ENCODE results near the gene PLCH1.
"Not testable (repeated sequence)": the region's sequence is repeated elsewhere in the genome, so short reads cannot be mapped to it uniquely, and the experiment has no call there.

PLCH1 gene

DNA sequence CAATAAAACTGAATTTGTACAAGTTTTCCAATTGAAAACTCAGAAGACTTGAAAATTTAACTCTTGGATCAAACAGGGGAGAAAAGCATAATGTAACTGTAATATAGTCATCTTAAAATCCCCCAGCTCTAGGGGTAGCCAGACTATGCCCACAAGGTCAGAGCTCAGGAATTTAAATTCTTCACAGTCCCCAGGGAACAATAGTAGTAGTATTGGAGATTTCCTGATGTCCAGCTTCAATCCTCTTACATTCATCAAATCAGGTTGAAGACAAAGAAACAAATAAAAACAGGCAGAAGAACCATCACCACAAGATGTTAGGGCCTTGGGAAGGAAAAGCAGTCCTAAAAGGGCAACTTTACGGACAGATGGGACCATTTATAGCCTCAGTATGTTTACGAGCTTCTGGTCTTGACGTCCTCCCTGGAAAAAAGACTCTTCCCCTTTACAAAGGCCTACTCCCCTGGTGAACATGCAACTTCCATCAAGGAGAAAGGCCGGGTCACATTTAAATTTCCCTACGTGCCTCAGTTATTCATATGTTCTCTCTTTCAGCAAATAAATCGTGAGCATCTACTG is 96.8 kb downstream of the PLCH1 start:
- Histone ChIP-seq H3K9me3 (ENCODE audit: low read depth, low read length) (no peaks in the 10 kb centered on the region), H3K9ac (ENCODE audit: insufficient read length) (peak overlapping the region; percentile 17), H3K27ac (peak overlapping the region; percentile 74; the same call in 1 of the 2 replicates), H3K36me3 (ENCODE audit: insufficient read depth, low read length) (no peaks in the 10 kb centered on the region), H3K4me3 (no peak overlapping the region)
- DNase-seq (ENCODE audit: low read depth, low spot score), result no peak
- TF ChIP-seq EZH2 (IDR thresholded peaks at IDR 0.05), result no peak
- TF ChIP-seq FOXP2 (optimal IDR thresholded peaks at IDR 0.05; ENCODE audit: control extremely low read depth, extremely low read length, insufficient read depth), result no peak
- TF ChIP-seq POLR2AphosphoS5 (IDR thresholded peaks at IDR 0.05; ENCODE audit: borderline replicate concordance, low read depth, low read length), result no peak

- Histone ChIP-seq H3K4me3 (peak overlapping the region; percentile 45), H3K9me3 (ENCODE audit: low read depth, low read length) (no peaks in the 10 kb centered on the region)
These were observed 97.7 kb downstream of the PLCH1 start for GRCh38 chr3:155647206-155647605.

GRCh38 chr3:155646669-155647068 is 98.2 kb downstream of the PLCH1 start:
- Histone ChIP-seq H3K4me3 (peak overlapping the region; percentile 45), H3K27ac (peak overlapping the region; percentile 74), H3K36me3 (ENCODE audit: insufficient read depth, low read length) (no peaks in the 10 kb centered on the region), H3K9ac (ENCODE audit: insufficient read length) (peak overlapping the region; percentile 1), H3K9me3 (ENCODE audit: low read depth, low read length) (no peaks in the 10 kb centered on the region)
- TF ChIP-seq EZH2 (IDR thresholded peaks at IDR 0.05), result no peak
- no peak for TF ChIP-seq POLR2AphosphoS5 (IDR thresholded peaks at IDR 0.05; ENCODE audit: borderline replicate concordance, low read depth, low read length)
- TF ChIP-seq FOXP2 (optimal IDR thresholded peaks at IDR 0.05; ENCODE audit: control extremely low read depth, extremely low read length, insufficient read depth), result no peak
- no peak for DNase-seq (ENCODE audit: low read depth, low spot score)

More at GRCh38 chr3:155647206-155647605, 97.7 kb downstream of the PLCH1 start:
- H3K9ac ChIP-seq (ENCODE audit: insufficient read length), result no peak overlapping the region
- peak overlapping the region; percentile 74 for H3K27ac ChIP-seq
- peak; percentile 22 for DNase-seq (ENCODE audit: low read depth, low spot score)
- TF ChIP-seq FOXP2 (optimal IDR thresholded peaks at IDR 0.05; ENCODE audit: control extremely low read depth, extremely low read length, insufficient read depth), result no peak
- TF ChIP-seq POLR2AphosphoS5 (IDR thresholded peaks at IDR 0.05; ENCODE audit: borderline replicate concordance, low read depth, low read length), result no peak
- no peak for TF ChIP-seq EZH2 (IDR thresholded peaks at IDR 0.05)
- no peaks in the 10 kb centered on the region for H3K36me3 ChIP-seq (ENCODE audit: insufficient read depth, low read length)

GRCh38 chr3:155646128-155646527 is 98.7 kb downstream of the PLCH1 start:
- Histone ChIP-seq H3K36me3 (ENCODE audit: insufficient read depth, low read length) (no peaks in the 10 kb centered on the region), H3K4me3 (peak overlapping the region; percentile 45), H3K9ac (ENCODE audit: insufficient read length) (no peak overlapping the region), H3K9me3 (ENCODE audit: low read depth, low read length) (no peaks in the 10 kb centered on the region), H3K27ac (peak overlapping the region; percentile 74; the same call in 1 of the 2 replicates)
- TF ChIP-seq EZH2 (IDR thresholded peaks at IDR 0.05), result no peak
- TF ChIP-seq FOXP2 (optimal IDR thresholded peaks at IDR 0.05; ENCODE audit: control extremely low read depth, extremely low read length, insufficient read depth), result no peak
- no peak for TF ChIP-seq POLR2AphosphoS5 (IDR thresholded peaks at IDR 0.05; ENCODE audit: borderline replicate concordance, low read depth, low read length)
- no peak for DNase-seq (ENCODE audit: low read depth, low spot score)

DNA sequence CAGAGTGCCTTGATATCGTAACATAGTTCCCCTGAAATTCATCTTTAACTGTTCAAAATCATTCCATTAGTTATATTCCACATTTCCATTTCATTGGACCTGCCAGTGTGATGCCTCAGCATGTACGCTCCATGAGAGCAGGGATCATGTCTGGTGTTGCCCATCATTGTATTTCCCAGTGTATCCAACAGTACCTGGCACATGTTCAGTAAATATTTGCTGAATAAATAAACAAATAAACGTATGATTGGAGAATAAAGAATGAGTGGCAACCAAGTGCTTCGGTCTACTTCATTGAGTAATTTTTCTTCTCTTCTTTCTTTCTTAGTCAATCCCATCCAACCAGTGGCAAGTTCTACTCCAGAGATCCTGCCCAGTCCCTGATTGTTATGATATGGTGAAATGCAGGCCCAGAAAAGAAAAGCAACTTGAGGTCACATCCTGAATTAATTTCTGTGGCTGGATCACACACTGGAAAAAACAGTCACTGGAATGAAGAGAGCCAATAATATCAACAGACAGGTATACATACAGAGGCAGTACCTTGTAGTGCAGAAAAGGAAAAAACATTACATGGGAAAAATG is 101.2 kb downstream of the PLCH1 start:
- Histone ChIP-seq H3K36me3 (ENCODE audit: insufficient read depth, low read length) (no peaks in the 10 kb centered on the region), H3K4me3 (no peak overlapping the region), H3K9me3 (ENCODE audit: low read depth, low read length) (no peaks in the 10 kb centered on the region), H3K9ac (ENCODE audit: insufficient read length) (no peak overlapping the region), H3K27ac (no peak overlapping the region)
- DNase-seq (ENCODE audit: low read depth, low spot score), result no peak
- TF ChIP-seq FOXP2 (optimal IDR thresholded peaks at IDR 0.05; ENCODE audit: control extremely low read depth, extremely low read length, insufficient read depth) (no peak), POLR2AphosphoS5 (IDR thresholded peaks at IDR 0.05; ENCODE audit: borderline replicate concordance, low read depth, low read length) (no peak), EZH2 (IDR thresholded peaks at IDR 0.05) (no peak)

- no peak for DNase-seq (ENCODE audit: low read depth, low spot score)
- Histone ChIP-seq H3K36me3 (ENCODE audit: insufficient read depth, low read length) (no peaks in the 10 kb centered on the region), H3K9ac (ENCODE audit: insufficient read length) (no peak overlapping the region), H3K9me3 (ENCODE audit: low read depth, low read length) (no peaks in the 10 kb centered on the region), H3K4me3 (no peak overlapping the region), H3K27ac (no peak overlapping the region)
- no peak for TF ChIP-seq EZH2 (IDR thresholded peaks at IDR 0.05)
- TF ChIP-seq FOXP2 (optimal IDR thresholded peaks at IDR 0.05; ENCODE audit: control extremely low read depth, extremely low read length, insufficient read depth), result no peak
- no peak for TF ChIP-seq POLR2AphosphoS5 (IDR thresholded peaks at IDR 0.05; ENCODE audit: borderline replicate concordance, low read depth, low read length)
These were observed 102.9 kb downstream of the PLCH1 start for GRCh38 chr3:155641956-155642355.

DNA sequence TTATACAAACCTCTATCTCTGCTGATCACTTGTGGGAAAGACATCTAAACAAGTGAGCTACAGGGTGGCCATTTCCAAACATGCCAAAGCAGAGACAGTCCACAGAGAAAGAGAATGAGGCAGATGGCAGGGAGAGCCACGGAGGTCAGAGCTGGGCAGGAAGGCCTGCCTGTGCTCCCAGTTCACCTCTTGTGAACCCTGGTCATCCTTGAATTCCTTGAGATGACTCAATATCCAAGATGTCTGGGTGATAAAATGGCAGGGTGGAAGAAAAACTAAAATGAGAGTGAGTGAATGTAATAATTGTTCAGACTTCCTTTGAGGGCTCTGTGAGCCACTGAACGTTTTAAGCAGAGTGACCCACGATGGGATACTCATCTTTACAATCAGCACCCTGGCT is 104.8 kb downstream of the PLCH1 start:
- DNase-seq (ENCODE audit: low read depth, low spot score), result no peak

DNA sequence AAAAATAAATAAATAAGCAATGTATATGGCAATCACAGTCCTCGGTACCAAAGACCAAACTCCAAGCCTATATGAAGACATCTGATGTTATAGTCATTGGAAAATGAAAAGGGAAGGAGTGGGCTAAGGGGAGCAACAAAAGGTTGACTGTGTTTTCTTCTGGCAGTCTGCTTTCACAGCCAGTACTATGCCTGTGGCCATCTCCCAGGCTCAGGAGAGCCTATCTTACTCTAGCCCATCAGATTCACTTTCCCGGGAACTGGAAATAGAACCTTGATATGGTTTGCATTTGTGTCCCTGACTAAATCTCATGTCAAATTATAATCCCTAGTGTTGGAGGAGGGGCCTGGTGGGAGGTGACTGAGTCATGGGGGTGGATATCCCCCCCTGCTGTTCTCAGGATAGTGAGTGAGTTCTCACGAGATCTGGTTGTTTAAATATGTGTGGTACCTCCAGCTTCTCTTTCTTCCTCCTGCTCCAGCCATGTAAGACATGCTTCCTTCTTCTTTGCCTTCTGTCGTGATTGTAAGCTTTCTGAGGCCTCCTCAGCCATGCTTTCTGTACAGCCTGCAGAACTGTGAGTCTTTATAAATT is 105.3 kb downstream of the PLCH1 start:
- no peak for DNase-seq (ENCODE audit: low read depth, low spot score)
- no peak for TF ChIP-seq EZH2 (IDR thresholded peaks at IDR 0.05)
- no peak for TF ChIP-seq POLR2AphosphoS5 (IDR thresholded peaks at IDR 0.05; ENCODE audit: borderline replicate concordance, low read depth, low read length)
- TF ChIP-seq FOXP2 (optimal IDR thresholded peaks at IDR 0.05; ENCODE audit: control extremely low read depth, extremely low read length, insufficient read depth), result no peak

More for the DNA sequence above, 104.8 kb downstream of the PLCH1 start:
- Histone ChIP-seq H3K27ac (no peak overlapping the region), H3K9me3 (ENCODE audit: low read depth, low read length) (no peaks in the 10 kb centered on the region), H3K9ac (ENCODE audit: insufficient read length) (no peak overlapping the region), H3K4me3 (no peak overlapping the region), H3K36me3 (ENCODE audit: insufficient read depth, low read length) (no peaks in the 10 kb centered on the region)
- no peak for TF ChIP-seq POLR2AphosphoS5 (IDR thresholded peaks at IDR 0.05; ENCODE audit: borderline replicate concordance, low read depth, low read length)

GRCh38 chr3:155638461-155638860 is 106.4 kb downstream of the PLCH1 start:
- H3K4me3 ChIP-seq; H3K9me3 ChIP-seq (ENCODE audit: low read depth, low read length); H3K27ac ChIP-seq; H3K9ac ChIP-seq (ENCODE audit: insufficient read length); DNase-seq (ENCODE audit: low read depth, low spot score); H3K36me3 ChIP-seq (ENCODE audit: insufficient read depth, low read length): not testable (repeated sequence)

More for the DNA sequence above, 105.3 kb downstream of the PLCH1 start:
- H3K36me3 ChIP-seq (ENCODE audit: insufficient read depth, low read length), result no peaks in the 10 kb centered on the region
- H3K9ac ChIP-seq (ENCODE audit: insufficient read length), result no peak overlapping the region
- no peak overlapping the region for H3K4me3 ChIP-seq
- no peak overlapping the region for H3K27ac ChIP-seq
- no peaks in the 10 kb centered on the region for H3K9me3 ChIP-seq (ENCODE audit: low read depth, low read length)
